DND-41 (cell line): Measurements from ENCODE around the gene SIRT6.

ENCODE experiments used
- ATAC-seq: fragments of 200-7000 bp; cut with Tn5 transposase; 3 replicates; pipeline ENCODE4 v1.9.1; 2021; ENCODE audit warnings: low read depth; ENCODE audit not compliant: insufficient read depth
- DNase-seq: peaks from one replicate; pipeline ENCODE4 v3.0.0-alpha.2; 2020
- H2AFZ ChIP-seq: 2 replicates; pipeline ENCODE4 v1.6.0; 2012; ENCODE audit warnings: low read depth, low read length
- H3K27ac ChIP-seq: 2 replicates; pipeline ENCODE4 v1.5.1; 2012; ENCODE audit warnings: low read length, inconsistent platforms
- H3K27me3 ChIP-seq: fragments of 200-600 bp; sonication (generic); 2 replicates; pipeline ENCODE4 v1.6.0; 2012; ENCODE audit warnings: low read length, mild to moderate bottlenecking, inconsistent platforms; ENCODE audit not compliant: insufficient read depth, poor library complexity
- H3K36me3 ChIP-seq: 2 replicates; pipeline ENCODE4 v1.5.1; 2012; ENCODE audit warnings: low read length, inconsistent platforms; ENCODE audit not compliant: insufficient read depth
- H3K4me1 ChIP-seq: 2 replicates; pipeline ENCODE4 v1.5.1; 2012; ENCODE audit warnings: mild to moderate bottlenecking, low read length; ENCODE audit not compliant: insufficient read depth
- H3K4me2 ChIP-seq: 2 replicates; pipeline ENCODE4 v1.6.0; 2012; ENCODE audit warnings: mild to moderate bottlenecking, moderate library complexity, low read length, inconsistent platforms; ENCODE audit not compliant: insufficient read depth
- H3K4me3 ChIP-seq, 2 experiments: fragments of 200-600 bp in 1 of 2; shearing (Covaris generic) in 1 of 2; 2 replicates each; pipeline ENCODE4 v1.5.1; 2012 to 2016; ENCODE audit warnings: inconsistent platforms in 2 of 2, low read length in 2 of 2, mild to moderate bottlenecking in 2 of 2, low read depth in 1 of 2, moderate library complexity in 1 of 2
- H3K79me2 ChIP-seq: 2 replicates; pipeline ENCODE4 v1.6.0; 2012; ENCODE audit warnings: low read length, inconsistent platforms; ENCODE audit not compliant: insufficient read depth
- H3K9ac ChIP-seq: 2 replicates; pipeline ENCODE4 v1.6.0; 2012; ENCODE audit warnings: low read depth, mild to moderate bottlenecking, inconsistent platforms, low read length, moderate library complexity
- H3K9me3 ChIP-seq: 2 replicates; pipeline ENCODE4 v1.5.1; 2012; ENCODE audit warnings: low read length, moderate library complexity, mild to moderate bottlenecking, inconsistent platforms; ENCODE audit not compliant: insufficient read depth, severe bottlenecking
- H4K20me1 ChIP-seq: 2 replicates; pipeline ENCODE4 v1.6.0; 2012; ENCODE audit warnings: low read length; ENCODE audit not compliant: insufficient read depth
- CTCF ChIP-seq: IDR thresholded peaks from 2 replicates; pipeline ENCODE4 v1.5.1; 2012; ENCODE audit warnings: borderline replicate concordance, low read length, moderate library complexity, mild to moderate bottlenecking; ENCODE audit not compliant: poor library complexity, severe bottlenecking; ENCODE audit errors: extremely low read depth
- EZH2 ChIP-seq: IDR thresholded peaks from 3 replicates; pipeline ENCODE4 v1.6.1; 2012; ENCODE audit warnings: borderline replicate concordance, low read depth, mild to moderate bottlenecking, moderate library complexity, low read length, inconsistent platforms; ENCODE audit not compliant: severe bottlenecking

SIRT6 gene

DNA sequence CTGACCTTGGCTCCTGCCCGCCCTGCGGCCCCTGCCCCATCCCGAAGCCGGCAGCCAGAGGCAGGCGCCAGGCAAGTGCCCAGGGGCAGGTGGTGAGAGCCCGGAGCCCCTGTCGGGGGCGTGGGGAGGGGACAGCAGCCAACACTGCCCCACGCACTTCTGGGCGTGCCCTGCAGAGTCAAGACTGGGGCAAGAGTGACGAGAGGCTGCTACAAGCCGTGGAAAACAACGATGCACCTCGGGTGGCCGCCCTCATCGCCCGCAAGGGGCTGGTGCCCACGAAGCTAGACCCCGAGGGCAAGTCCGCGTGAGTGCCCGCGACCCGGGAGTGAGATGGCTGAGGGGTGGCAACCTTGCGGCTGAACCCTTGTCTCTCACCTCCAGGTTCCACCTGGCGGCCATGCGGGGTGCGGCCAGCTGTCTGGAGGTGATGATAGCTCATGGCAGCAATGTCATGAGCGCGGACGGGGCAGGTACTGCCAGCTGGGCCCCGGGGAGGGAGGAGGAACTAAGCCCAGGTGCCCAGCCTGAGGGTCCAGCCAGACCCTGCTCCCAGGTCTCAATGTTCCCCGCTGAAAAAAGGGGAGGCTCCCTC is 17.4 kb upstream of the SIRT6 start:
- Histone ChIP-seq H3K9me3 (no peaks in the 10 kb centered on the region), H3K27ac (no peak overlapping the region), H3K79me2 (no peaks in the 10 kb centered on the region), H3K27me3 (no peaks in the 10 kb centered on the region), H3K4me1 (no peaks in the 10 kb centered on the region), H3K4me3 (no peak overlapping the region), H3K9ac (no peak overlapping the region), H2AFZ (no peak overlapping the region), H4K20me1 (no peaks in the 10 kb centered on the region), H3K4me2 (no peak overlapping the region), H3K36me3 (no peaks in the 10 kb centered on the region)
- DNase-seq = no peak
- no peak for ATAC-seq
- TF ChIP-seq EZH2 = no peak
- no peak for TF ChIP-seq CTCF

DNA sequence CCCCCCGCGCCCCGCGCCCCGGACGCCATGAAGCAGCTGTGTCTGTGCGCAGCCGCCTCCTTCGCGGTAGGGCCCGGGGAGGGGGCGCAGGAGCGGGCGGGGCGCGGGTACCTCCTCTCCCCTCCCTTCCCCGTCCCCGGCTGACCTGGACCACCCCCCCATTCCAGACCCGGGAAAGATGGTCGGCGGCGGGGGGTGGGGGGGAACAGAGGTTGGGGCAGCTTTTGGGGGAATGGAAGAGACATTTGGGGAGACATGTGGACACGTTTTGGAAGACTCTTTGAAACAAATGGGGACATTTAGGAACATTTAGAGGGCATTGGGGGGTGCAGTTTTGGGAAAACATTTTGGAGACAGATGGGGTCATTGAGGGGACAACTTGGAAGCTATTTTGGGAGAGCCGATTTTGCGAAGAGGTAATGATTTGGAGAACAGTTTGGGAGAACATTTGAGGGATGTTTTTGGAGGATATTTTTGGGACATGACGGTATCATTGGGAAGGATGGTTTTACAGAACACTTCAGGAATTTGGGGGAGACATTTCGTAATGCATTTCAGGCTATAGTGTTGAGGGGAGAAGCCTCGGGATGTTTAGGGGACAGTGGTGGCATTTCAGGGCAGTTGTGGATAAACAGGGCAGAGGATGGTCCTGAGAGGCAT is 16.2 kb upstream of the SIRT6 start:
- H3K9ac ChIP-seq = no peak overlapping the region
- no peaks in the 10 kb centered on the region for H4K20me1 ChIP-seq
- TF ChIP-seq CTCF = no peak
- TF ChIP-seq EZH2 = no peak
- H2AFZ ChIP-seq = no peak overlapping the region
- H3K4me2 ChIP-seq = no peak overlapping the region
- no peaks in the 10 kb centered on the region for H3K36me3 ChIP-seq
- no peak for DNase-seq
- H3K27me3 ChIP-seq = no peaks in the 10 kb centered on the region
- H3K9me3 ChIP-seq = no peaks in the 10 kb centered on the region
- ATAC-seq = no peak
- no peaks in the 10 kb centered on the region for H3K4me1 ChIP-seq
- H3K27ac ChIP-seq = no peak overlapping the region
- H3K4me3 ChIP-seq = no peak overlapping the region
- no peaks in the 10 kb centered on the region for H3K79me2 ChIP-seq

GRCh38 chr19:4197625-4198466 is 15.5 kb upstream of the SIRT6 start:
- Histone ChIP-seq H3K4me2 (no peak overlapping the region), H3K79me2 (no peaks in the 10 kb centered on the region), H3K4me1 (no peaks in the 10 kb centered on the region), H3K9me3 (no peaks in the 10 kb centered on the region), H2AFZ (no peak overlapping the region), H3K27me3 (no peaks in the 10 kb centered on the region), H3K27ac (no peak overlapping the region), H3K4me3 (no peak overlapping the region), H3K36me3 (no peaks in the 10 kb centered on the region), H3K9ac (no peak overlapping the region), H4K20me1 (no peaks in the 10 kb centered on the region)
- no peak for ATAC-seq
- no peak for TF ChIP-seq CTCF
- TF ChIP-seq EZH2 = no peak
- no peak for DNase-seq
